ENCODE results near the gene AXIN2.

The AXIN2 gene

DNA sequence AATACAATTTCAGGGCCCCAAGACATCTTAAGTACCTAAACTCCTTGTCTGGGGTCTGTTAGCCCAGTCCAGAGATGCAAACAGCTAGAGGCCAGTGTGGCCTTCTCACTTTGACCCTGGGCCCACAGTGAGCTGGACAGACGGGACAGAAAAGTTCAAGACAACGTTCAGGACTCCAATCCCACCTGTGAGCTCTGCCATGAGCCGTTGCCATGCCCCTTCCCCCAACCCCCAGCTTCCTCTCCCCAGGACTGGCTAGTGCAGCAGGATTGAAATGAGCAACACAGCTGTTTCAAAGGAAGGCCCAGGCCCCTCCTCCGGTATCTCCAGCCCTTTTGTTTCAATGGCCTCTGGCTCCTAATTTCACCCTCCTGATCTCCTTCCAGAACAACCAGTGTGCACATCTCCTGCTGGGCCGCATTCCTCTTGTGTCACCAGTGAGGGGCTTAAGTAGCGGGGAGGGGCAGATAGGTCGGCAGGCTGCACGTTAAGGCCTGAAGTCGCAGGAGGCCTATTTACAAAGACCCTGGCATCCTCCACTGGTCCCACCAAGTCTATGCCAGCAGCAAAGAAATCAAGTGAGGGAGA, 11.3 kb downstream of the AXIN2 start:
- H3K27ac ChIP-seq (ENCODE audit: extremely low read depth, low read depth, low read length) = no peak overlapping the region
- H3K36me3 ChIP-seq (ENCODE audit: control insufficient read depth in 2 of 2, insufficient read depth in 1 of 2, low read length in 2 of 2) = peaks cover 3 to 57% of the 10 kb centered on the region in 2 experiments; a peak in 2 of 3 replicates
- CTCF ChIA-PET = no interaction called here
- no peaks in the 10 kb centered on the region for H3K9me3 ChIP-seq (ENCODE audit: control insufficient read depth, insufficient read depth, low read depth, low read length)
- POLR2A ChIA-PET = no interaction called here
- TF ChIP-seq ZNF248 (tag by site-specific recombination; IDR thresholded peaks at IDR 0.05) = no peak
- peaks cover 11% of the 10 kb centered on the region for H3K4me1 ChIP-seq (ENCODE audit: control insufficient read depth, insufficient read depth, low read length)
- H3K4me3 ChIP-seq (ENCODE audit: low read depth, low read length) = no peak overlapping the region

DNA sequence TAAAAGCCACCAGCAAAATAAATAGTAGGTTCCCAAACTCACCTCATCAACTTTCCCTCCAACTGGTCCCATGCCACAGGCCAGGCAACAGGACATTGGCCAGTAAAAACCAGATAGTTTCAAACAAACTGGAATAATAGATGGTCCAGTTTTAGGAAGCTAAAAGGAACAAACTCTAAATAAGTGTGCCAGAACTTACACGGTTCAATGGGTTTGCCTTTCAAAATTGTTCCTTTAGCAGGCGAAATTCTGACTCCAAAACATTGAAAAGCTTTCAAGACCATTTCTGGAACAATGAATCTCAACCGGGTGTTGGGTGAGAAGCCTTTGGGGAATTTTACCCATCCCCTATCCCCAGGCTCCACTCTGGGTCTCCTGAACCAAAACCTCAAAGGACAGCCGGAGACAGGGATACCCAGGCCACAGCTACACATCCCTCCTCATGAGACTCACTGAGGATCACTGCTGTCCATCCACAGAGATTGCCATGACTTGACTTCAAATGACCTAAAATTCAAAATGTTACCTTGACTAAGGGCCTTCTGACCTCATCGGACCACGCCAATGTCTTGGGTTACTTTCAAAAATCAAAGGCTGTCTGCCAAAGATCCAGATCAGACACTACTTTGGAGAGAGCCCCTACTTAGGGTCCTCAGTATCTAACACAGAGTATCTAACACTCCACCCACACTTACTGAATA, 13.0 kb downstream of the AXIN2 start:
- H3K4me3 ChIP-seq (ENCODE audit: low read depth, low read length) = no peak overlapping the region
- POLR2A ChIA-PET = no interaction called here
- no peak overlapping the region for H3K27ac ChIP-seq (ENCODE audit: extremely low read depth, low read depth, low read length)
- CTCF ChIA-PET = no interaction called here
- no peaks in the 10 kb centered on the region for H3K9me3 ChIP-seq (ENCODE audit: control insufficient read depth, insufficient read depth, low read depth, low read length)
- no peaks in the 10 kb centered on the region; the same call in 1 of the 2 replicates for H3K4me1 ChIP-seq (ENCODE audit: control insufficient read depth, insufficient read depth, low read length)
- peaks cover 3 to 72% of the 10 kb centered on the region in 2 experiments; a peak in 2 of 3 replicates for H3K36me3 ChIP-seq (ENCODE audit: control insufficient read depth in 2 of 2, insufficient read depth in 1 of 2, low read length in 2 of 2)
- TF ChIP-seq ZNF544 (tag by site-specific recombination; IDR thresholded peaks at IDR 0.05) = no peak
- TF ChIP-seq, protein P1, sequence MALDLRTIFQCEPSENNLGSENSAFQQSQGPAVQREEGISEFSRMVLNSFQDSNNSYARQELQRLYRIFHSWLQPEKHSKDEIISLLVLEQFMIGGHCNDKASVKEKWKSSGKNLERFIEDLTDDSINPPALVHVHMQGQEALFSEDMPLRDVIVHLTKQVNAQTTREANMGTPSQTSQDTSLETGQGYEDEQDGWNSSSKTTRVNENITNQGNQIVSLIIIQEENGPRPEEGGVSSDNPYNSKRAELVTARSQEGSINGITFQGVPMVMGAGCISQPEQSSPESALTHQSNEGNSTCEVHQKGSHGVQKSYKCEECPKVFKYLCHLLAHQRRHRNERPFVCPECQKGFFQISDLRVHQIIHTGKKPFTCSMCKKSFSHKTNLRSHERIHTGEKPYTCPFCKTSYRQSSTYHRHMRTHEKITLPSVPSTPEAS (tag by site-specific recombination; IDR thresholded peaks at IDR 0.05) = no peak

DNA sequence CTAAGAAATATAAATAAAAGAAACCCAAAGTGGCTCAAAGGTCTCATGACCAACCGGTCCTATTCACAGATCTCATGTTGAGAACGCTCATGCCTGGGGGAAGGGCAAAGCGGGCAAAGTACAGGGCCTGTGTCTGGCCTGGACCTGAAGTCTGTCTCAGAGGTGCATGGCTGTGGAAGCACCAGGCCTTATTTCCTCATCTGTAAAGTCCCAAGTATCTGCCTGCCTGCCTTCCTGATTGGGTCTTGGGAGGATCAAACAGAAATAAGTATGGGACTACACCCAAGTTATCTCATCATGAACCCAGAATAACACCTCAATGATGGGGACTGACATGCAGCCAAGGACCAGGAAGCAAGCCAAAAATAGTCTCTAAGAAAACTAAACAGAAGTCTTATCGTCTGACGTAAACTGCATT, 14.2 kb downstream of the AXIN2 start:
- H3K9me3 ChIP-seq (ENCODE audit: control insufficient read depth, insufficient read depth, low read depth, low read length) = no peaks in the 10 kb centered on the region
- H3K4me1 ChIP-seq (ENCODE audit: control insufficient read depth, insufficient read depth, low read length) = no peaks in the 10 kb centered on the region
- H3K36me3 ChIP-seq (ENCODE audit: control insufficient read depth in 2 of 2, insufficient read depth in 1 of 2, low read length in 2 of 2) = peaks cover 3 to 74% of the 10 kb centered on the region in 2 experiments; a peak in 2 of 3 replicates
- TF ChIP-seq ZNF140 (tag by site-specific recombination; IDR thresholded peaks at IDR 0.05) (no peak), BCL11A (tag by site-specific recombination; IDR thresholded peaks at IDR 0.05; ENCODE audit: low read depth) (no peak)
- no peak overlapping the region for H3K27ac ChIP-seq (ENCODE audit: extremely low read depth, low read depth, low read length)
- no peak overlapping the region for H3K4me3 ChIP-seq (ENCODE audit: low read depth, low read length)
- POLR2A ChIA-PET = no interaction called here
- CTCF ChIA-PET = no interaction called here

DNA sequence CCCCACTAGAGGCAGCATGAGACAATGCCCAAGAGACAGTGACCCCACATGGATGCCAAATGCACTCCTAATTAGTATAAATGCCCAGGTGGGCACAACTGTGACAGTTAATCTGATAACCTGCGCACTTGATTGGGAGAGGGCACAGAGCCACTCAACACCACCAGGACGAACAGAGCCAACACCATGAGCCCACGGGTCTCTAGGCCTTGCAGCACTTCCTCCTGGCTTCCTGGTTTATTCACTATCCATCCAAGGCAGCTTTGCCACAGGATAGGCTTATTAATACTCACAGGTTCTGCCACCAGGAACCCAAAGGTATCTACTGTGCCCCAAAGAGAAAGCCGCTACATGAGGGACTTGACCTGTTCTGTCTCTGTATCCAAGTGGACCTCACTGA, 14.9 kb downstream of the AXIN2 start:
- Histone ChIP-seq H3K9me3 (ENCODE audit: control insufficient read depth, insufficient read depth, low read depth, low read length) (no peaks in the 10 kb centered on the region), H3K36me3 (ENCODE audit: control insufficient read depth in 2 of 2, insufficient read depth in 1 of 2, low read length in 2 of 2) (peaks cover 3 to 74% of the 10 kb centered on the region in 2 experiments; a peak in 2 of 3 replicates), H3K27ac (ENCODE audit: extremely low read depth, low read depth, low read length) (no peak overlapping the region), H3K4me3 (ENCODE audit: low read depth, low read length) (no peak overlapping the region), H3K4me1 (ENCODE audit: control insufficient read depth, insufficient read depth, low read length) (no peaks in the 10 kb centered on the region)
- ChIA-PET POLR2A (no interaction called here), CTCF (no interaction called here)
- TF ChIP-seq, protein P2, sequence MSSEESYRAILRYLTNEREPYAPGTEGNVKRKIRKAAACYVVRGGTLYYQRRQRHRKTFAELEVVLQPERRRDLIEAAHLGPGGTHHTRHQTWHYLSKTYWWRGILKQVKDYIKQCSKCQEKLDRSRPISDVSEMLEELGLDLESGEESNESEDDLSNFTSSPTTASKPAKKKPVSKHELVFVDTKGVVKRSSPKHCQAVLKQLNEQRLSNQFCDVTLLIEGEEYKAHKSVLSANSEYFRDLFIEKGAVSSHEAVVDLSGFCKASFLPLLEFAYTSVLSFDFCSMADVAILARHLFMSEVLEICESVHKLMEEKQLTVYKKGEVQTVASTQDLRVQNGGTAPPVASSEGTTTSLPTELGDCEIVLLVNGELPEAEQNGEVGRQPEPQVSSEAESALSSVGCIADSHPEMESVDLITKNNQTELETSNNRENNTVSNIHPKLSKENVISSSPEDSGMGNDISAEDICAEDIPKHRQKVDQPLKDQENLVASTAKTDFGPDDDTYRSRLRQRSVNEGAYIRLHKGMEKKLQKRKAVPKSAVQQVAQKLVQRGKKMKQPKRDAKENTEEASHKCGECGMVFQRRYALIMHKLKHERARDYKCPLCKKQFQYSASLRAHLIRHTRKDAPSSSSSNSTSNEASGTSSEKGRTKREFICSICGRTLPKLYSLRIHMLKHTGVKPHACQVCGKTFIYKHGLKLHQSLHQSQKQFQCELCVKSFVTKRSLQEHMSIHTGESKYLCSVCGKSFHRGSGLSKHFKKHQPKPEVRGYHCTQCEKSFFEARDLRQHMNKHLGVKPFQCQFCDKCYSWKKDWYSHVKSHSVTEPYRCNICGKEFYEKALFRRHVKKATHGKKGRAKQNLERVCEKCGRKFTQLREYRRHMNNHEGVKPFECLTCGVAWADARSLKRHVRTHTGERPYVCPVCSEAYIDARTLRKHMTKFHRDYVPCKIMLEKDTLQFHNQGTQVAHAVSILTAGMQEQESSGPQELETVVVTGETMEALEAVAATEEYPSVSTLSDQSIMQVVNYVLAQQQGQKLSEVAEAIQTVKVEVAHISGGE (tag by site-specific recombination; conservative IDR thresholded peaks at IDR 0.05; ENCODE audit: low read depth) = no peak
- TF ChIP-seq, protein P3, sequence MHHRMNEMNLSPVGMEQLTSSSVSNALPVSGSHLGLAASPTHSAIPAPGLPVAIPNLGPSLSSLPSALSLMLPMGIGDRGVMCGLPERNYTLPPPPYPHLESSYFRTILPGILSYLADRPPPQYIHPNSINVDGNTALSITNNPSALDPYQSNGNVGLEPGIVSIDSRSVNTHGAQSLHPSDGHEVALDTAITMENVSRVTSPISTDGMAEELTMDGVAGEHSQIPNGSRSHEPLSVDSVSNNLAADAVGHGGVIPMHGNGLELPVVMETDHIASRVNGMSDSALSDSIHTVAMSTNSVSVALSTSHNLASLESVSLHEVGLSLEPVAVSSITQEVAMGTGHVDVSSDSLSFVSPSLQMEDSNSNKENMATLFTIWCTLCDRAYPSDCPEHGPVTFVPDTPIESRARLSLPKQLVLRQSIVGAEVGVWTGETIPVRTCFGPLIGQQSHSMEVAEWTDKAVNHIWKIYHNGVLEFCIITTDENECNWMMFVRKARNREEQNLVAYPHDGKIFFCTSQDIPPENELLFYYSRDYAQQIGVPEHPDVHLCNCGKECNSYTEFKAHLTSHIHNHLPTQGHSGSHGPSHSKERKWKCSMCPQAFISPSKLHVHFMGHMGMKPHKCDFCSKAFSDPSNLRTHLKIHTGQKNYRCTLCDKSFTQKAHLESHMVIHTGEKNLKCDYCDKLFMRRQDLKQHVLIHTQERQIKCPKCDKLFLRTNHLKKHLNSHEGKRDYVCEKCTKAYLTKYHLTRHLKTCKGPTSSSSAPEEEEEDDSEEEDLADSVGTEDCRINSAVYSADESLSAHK (tag by site-specific recombination; IDR thresholded peaks at IDR 0.05) = no peak
- no peak for TF ChIP-seq MEIS1 (CRISPR knock-in tag; IDR thresholded peaks at IDR 0.05; ENCODE audit: borderline replicate concordance)
- TF ChIP-seq, protein P4, sequence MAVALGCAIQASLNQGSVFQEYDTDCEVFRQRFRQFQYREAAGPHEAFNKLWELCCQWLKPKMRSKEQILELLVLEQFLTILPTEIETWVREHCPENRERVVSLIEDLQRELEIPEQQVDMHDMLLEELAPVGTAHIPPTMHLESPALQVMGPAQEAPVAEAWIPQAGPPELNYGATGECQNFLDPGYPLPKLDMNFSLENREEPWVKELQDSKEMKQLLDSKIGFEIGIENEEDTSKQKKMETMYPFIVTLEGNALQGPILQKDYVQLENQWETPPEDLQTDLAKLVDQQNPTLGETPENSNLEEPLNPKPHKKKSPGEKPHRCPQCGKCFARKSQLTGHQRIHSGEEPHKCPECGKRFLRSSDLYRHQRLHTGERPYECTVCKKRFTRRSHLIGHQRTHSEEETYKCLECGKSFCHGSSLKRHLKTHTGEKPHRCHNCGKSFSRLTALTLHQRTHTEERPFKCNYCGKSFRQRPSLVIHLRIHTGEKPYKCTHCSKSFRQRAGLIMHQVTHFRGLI (tag by site-specific recombination; IDR thresholded peaks at IDR 0.05) = no peak
- TF ChIP-seq, protein P5, sequence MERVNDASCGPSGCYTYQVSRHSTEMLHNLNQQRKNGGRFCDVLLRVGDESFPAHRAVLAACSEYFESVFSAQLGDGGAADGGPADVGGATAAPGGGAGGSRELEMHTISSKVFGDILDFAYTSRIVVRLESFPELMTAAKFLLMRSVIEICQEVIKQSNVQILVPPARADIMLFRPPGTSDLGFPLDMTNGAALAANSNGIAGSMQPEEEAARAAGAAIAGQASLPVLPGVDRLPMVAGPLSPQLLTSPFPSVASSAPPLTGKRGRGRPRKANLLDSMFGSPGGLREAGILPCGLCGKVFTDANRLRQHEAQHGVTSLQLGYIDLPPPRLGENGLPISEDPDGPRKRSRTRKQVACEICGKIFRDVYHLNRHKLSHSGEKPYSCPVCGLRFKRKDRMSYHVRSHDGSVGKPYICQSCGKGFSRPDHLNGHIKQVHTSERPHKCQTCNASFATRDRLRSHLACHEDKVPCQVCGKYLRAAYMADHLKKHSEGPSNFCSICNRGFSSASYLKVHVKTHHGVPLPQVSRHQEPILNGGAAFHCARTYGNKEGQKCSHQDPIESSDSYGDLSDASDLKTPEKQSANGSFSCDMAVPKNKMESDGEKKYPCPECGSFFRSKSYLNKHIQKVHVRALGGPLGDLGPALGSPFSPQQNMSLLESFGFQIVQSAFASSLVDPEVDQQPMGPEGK (tag by site-specific recombination; IDR thresholded peaks at IDR 0.05) = no peak
- TF ChIP-seq SCRT2 (tag by site-specific recombination; IDR thresholded peaks at IDR 0.05) = no peak
- TF ChIP-seq KLF7 (tag by site-specific recombination; IDR thresholded peaks at IDR 0.05; ENCODE audit: borderline replicate concordance) = no peak
- no peak for TF ChIP-seq ZNF37A (tag by site-specific recombination; IDR thresholded peaks at IDR 0.05)
- TF ChIP-seq, protein P1 (tag by site-specific recombination; IDR thresholded peaks at IDR 0.05) = no peak
